KMS-11 (cell line): ENCODE results near the gene VASH2.
A peak's percentile ranks its signal among the peaks of the same experiment; 100 is the strongest.

Experiments
- H2AFZ ChIP-seq: fragments of 200-600 bp; sonication (generic); 2 replicates; pipeline ENCODE4 v1.6.1; 2016; ENCODE audit warnings: antibody characterized with exemption, mixed run types, low read depth
- H3K27ac ChIP-seq: fragments of 200-600 bp; sonication (generic); 2 replicates; pipeline ENCODE4 v1.6.1; 2016; ENCODE audit warnings: mild to moderate bottlenecking, mixed run types
- H3K27me3 ChIP-seq: fragments of 200-600 bp; sonication (generic); 2 replicates; pipeline ENCODE4 v1.6.1; 2017; ENCODE audit warnings: mild to moderate bottlenecking, low read depth, mixed run types, moderate library complexity; ENCODE audit not compliant: insufficient read depth
- H3K36me3 ChIP-seq: fragments of 200-600 bp; sonication (generic); 2 replicates; pipeline ENCODE4 v1.6.1; 2017; ENCODE audit warnings: mild to moderate bottlenecking, mixed run types; ENCODE audit not compliant: insufficient read depth
- H3K4me1 ChIP-seq: fragments of 200-600 bp; sonication (generic); 2 replicates; pipeline ENCODE4 v1.6.1; 2016; ENCODE audit warnings: mild to moderate bottlenecking, low read depth, mixed run types; ENCODE audit not compliant: poor library complexity, severe bottlenecking
- H3K4me2 ChIP-seq: fragments of 200-600 bp; sonication (generic); 2 replicates; pipeline ENCODE4 v1.7.0; 2016; ENCODE audit warnings: mild to moderate bottlenecking, mixed run types
- H3K4me3 ChIP-seq: fragments of 200-600 bp; sonication (generic); IDR thresholded peaks from 2 replicates; pipeline ENCODE4 v1.6.1; 2017; ENCODE audit warnings: low read depth, low read length, mixed read lengths; ENCODE audit not compliant: insufficient read depth
- H3K79me2 ChIP-seq: fragments of 200-600 bp; sonication (generic); 2 replicates; pipeline ENCODE4 v1.6.1; 2016; ENCODE audit warnings: low read depth, mixed run types; ENCODE audit not compliant: insufficient read depth
- H3K9ac ChIP-seq: fragments of 200-600 bp; sonication (generic); 2 replicates; pipeline ENCODE4 v1.6.1; 2016; ENCODE audit warnings: mild to moderate bottlenecking, mixed run types
- H4K20me1 ChIP-seq: fragments of 200-600 bp; sonication (generic); 2 replicates; pipeline ENCODE4 v1.6.1; 2016; ENCODE audit warnings: mild to moderate bottlenecking, mixed run types; ENCODE audit not compliant: insufficient read depth
- TF ChIP-seq, protein P1 (sequence below): fragments of 200-600 bp; sonication (generic); conservative IDR thresholded peaks from 2 replicates; pipeline ENCODE4 v1.6.1; 2017; ENCODE audit warnings: low read depth, mild to moderate bottlenecking, antibody characterized with exemption, low read length, moderate library complexity, mixed read lengths

Gene VASH2

DNA sequence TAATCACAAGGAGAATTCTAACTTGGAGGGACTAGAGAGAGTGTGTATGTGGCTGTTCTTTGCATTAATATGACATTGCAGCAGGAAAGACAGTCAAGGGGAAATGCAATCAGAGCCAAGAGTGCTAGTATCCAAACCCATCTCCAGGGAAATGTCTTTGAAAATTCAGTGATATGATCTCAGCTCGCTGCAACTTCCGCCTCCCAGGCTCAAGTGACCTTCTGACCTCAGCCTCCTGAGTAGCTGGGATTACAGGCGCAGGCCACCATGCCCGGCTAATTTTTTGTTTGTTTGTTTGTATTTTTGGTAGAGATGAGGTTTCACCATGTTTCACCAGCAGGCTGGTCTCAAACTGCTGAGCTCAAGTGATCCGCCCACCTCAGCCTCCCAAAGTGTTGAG is 16.3 kb downstream of the VASH2 start:
- no peaks in the 10 kb centered on the region for H3K36me3 ChIP-seq

DNA sequence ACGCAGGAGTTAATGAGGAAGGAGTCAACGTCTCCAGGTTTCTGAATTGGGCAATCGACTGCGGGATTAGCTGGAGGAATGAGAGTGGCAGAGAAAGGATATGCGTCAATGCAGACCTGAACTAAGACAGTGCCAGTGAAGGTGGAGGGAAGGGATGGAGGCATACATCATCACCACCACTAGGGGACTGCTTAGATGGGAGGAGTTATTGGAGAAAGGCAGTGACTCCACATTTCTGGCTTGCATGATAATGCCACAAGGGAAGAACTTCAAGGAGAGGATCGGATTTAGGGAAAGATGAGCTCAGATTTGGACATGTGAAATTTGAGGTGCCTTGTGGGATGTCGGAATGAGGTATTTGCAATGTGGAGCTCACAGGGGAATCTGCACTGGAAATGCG is 17.5 kb downstream of the VASH2 start:
- H3K27ac ChIP-seq = peak overlapping the region; percentile 19; the same call in 1 of the 2 replicates
- no peaks in the 10 kb centered on the region for H3K79me2 ChIP-seq
- H2AFZ ChIP-seq = peak overlapping the region; percentile 27; the same call in 1 of the 2 replicates
- peaks cover 19% of the 10 kb centered on the region for H3K4me1 ChIP-seq
- H4K20me1 ChIP-seq = no peaks in the 10 kb centered on the region
- no peak overlapping the region for H3K9ac ChIP-seq
- no peak overlapping the region for H3K4me3 ChIP-seq
- no peaks in the 10 kb centered on the region for H3K36me3 ChIP-seq
- TF ChIP-seq, protein P1, sequence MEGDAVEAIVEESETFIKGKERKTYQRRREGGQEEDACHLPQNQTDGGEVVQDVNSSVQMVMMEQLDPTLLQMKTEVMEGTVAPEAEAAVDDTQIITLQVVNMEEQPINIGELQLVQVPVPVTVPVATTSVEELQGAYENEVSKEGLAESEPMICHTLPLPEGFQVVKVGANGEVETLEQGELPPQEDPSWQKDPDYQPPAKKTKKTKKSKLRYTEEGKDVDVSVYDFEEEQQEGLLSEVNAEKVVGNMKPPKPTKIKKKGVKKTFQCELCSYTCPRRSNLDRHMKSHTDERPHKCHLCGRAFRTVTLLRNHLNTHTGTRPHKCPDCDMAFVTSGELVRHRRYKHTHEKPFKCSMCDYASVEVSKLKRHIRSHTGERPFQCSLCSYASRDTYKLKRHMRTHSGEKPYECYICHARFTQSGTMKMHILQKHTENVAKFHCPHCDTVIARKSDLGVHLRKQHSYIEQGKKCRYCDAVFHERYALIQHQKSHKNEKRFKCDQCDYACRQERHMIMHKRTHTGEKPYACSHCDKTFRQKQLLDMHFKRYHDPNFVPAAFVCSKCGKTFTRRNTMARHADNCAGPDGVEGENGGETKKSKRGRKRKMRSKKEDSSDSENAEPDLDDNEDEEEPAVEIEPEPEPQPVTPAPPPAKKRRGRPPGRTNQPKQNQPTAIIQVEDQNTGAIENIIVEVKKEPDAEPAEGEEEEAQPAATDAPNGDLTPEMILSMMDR = peak; percentile 84
- H3K27me3 ChIP-seq = no peaks in the 10 kb centered on the region
- peak overlapping the region; percentile 49 for H3K4me2 ChIP-seq

More for the DNA sequence above, 16.3 kb downstream of the VASH2 start:
- H3K4me2 ChIP-seq = no peak overlapping the region
- H3K27me3 ChIP-seq = no peaks in the 10 kb centered on the region
- H3K79me2 ChIP-seq = no peaks in the 10 kb centered on the region
- TF ChIP-seq, protein P1 = no peak
- no peak overlapping the region for H2AFZ ChIP-seq
- H4K20me1 ChIP-seq = no peaks in the 10 kb centered on the region
- H3K4me1 ChIP-seq = peaks cover 19% of the 10 kb centered on the region
- H3K27ac ChIP-seq = no peak overlapping the region
- H3K9ac ChIP-seq = no peak overlapping the region
- H3K4me3 ChIP-seq = no peak overlapping the region

DNA sequence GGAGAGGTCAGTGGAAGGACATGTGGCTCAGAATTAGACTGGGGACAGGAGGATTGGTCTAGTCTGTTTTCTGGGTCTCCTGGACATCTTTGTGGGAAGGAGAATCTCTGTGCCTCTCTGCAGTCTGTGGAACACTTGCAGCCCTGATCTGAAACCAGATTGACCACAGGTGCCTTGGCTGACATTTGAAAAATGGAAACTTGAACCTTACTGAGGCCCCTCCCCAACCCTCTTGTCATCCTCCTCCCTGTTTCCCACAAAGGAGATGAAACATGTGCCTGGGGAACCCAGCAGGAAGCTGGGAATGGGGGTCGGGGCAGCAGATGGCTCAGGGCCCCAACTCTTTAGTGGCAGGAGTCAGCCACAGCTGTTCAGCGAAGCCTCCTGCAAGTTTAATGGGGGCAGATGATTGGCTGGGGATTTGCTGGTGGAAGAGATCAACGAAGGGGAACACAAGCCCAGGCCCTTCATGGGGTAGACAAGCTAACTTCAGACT is 18.1 kb downstream of the VASH2 start:
- H3K4me2 ChIP-seq = peak overlapping the region; percentile 49

DNA sequence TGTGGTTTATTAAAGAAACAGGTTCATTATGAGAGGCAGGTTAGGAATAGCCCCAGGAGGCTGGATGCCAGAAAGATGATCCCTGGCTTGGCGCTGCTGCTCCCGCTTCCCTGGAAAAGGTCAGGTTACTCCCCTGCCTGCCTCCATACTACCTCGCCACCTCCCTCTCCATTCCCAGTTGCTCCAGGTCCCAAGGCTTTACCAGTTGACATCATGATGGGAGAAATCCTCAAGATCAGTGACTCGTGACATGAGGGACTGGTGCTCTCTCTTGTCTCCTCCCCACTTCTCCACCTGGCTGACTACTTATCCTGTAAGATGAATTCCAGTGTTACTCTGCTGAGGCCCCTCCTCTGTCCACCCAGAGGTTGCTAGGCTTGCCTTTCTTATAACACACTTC is 19.7 kb downstream of the VASH2 start:
- Histone ChIP-seq H3K27ac (no peak overlapping the region), H3K4me1 (peaks cover 19% of the 10 kb centered on the region), H3K9ac (no peak overlapping the region), H3K27me3 (no peaks in the 10 kb centered on the region), H3K4me3 (no peak overlapping the region), H2AFZ (no peak overlapping the region), H3K4me2 (no peak overlapping the region), H4K20me1 (no peaks in the 10 kb centered on the region), H3K79me2 (no peaks in the 10 kb centered on the region), H3K36me3 (no peaks in the 10 kb centered on the region)
- TF ChIP-seq, protein P1 = no peak

More for the DNA sequence above, 18.1 kb downstream of the VASH2 start:
- Histone ChIP-seq H3K9ac (no peak overlapping the region), H2AFZ (peak overlapping the region; percentile 27; the same call in 1 of the 2 replicates), H3K4me3 (no peak overlapping the region), H3K36me3 (no peaks in the 10 kb centered on the region), H3K27me3 (no peaks in the 10 kb centered on the region), H4K20me1 (no peaks in the 10 kb centered on the region), H3K4me1 (peaks cover 19% of the 10 kb centered on the region), H3K79me2 (no peaks in the 10 kb centered on the region), H3K27ac (peak overlapping the region; percentile 19; the same call in 1 of the 2 replicates)
- TF ChIP-seq, protein P1 = no peak
